HepG2 (cell line): Measurements from ENCODE around the gene CAVIN1. TPM values are rescaled to one million over a fixed set of nuclear protein-coding genes. Genes with fewer than 3 reads are reported as not detected.

Experiments used
- ATAC-seq: fragments of 200-7000 bp; cut with Tn5 transposase; 3 replicates; pipeline ENCODE4 v1.9.1; 2020; ENCODE audit warnings: mild to moderate bottlenecking, moderate library complexity
- BruUV-seq: library from RNA; stranded (reverse); fragments of 400-500 nt; replicated peaks from 2 replicates; lab custom pipeline; 2021; lab: Mats Ljungman, UMichigan
- CTCF ChIA-PET: fragments of 300-600 bp; formaldehyde crosslinking; extraction: SDS; loops from one replicate; lab custom pipeline; 2021; ENCODE audit warnings: low total read pairs, inconsistent platforms, low intra/inter-chr PET ratio; lab: Yijun Ruan, JAX
- POLR2A ChIA-PET: fragments of 350-600 bp; sonication (Branson Sonifier 250); formaldehyde crosslinking; loops from one replicate; lab custom pipeline; 2020; ENCODE audit warnings: antibody characterized with exemption, inconsistent platforms; lab: Yijun Ruan, JAX
- DNase-seq: peaks from one replicate; pipeline ENCODE4 v3.0.0-alpha.2; 2015; ENCODE audit warnings: low spot score
- FAIRE-seq: peaks from 3 replicates; lab custom pipeline; 2011; peaks lifted over from hg19 to GRCh38; lab: Jason Lieb, UNC
- H2AFZ ChIP-seq: one replicate; pipeline ENCODE4 v1.6.1; 2011; ENCODE audit warnings: low read length, inconsistent platforms
- H3K27ac ChIP-seq: fragments of 300-600 bp; 3 replicates; pipeline ENCODE4 v1.8.0; 2011; ENCODE audit warnings: mixed run types, mild to moderate bottlenecking, mixed read lengths, low read length, inconsistent platforms; ENCODE audit not compliant: insufficient read depth; ENCODE audit errors: extremely low read length
- H3K27me3 ChIP-seq, 2 experiments: fragments of 200-600 bp in 1 of 2; 2 replicates in 1 of 2; 3 replicates in 1 of 2; pipeline versions ENCODE4 v1.6.0 to v1.8.0; 2011; ENCODE audit warnings: low read length in 2 of 2, mild to moderate bottlenecking in 2 of 2, moderate library complexity in 2 of 2, inconsistent platforms in 1 of 2; ENCODE audit not compliant: insufficient read depth in 2 of 2, control insufficient read depth in 1 of 2
- H3K36me3 ChIP-seq, 2 experiments: fragments of 200-600 bp in 1 of 2; replicated peaks in 1 of 2; 2 replicates in 1 of 2; 3 replicates in 1 of 2; pipeline versions ENCODE4 v1.5.1 to v1.8.0; 2011; ENCODE audit warnings: low read length in 2 of 2, inconsistent platforms in 1 of 2; ENCODE audit not compliant: insufficient read depth in 2 of 2, control insufficient read depth in 1 of 2
- H3K4me1 ChIP-seq: 2 replicates; pipeline ENCODE4 v1.5.1; 2012; ENCODE audit warnings: low read length, inconsistent platforms; ENCODE audit not compliant: insufficient read depth
- H3K4me2 ChIP-seq: 2 replicates; pipeline ENCODE4 v1.6.0; 2011; ENCODE audit warnings: low read depth, low read length, inconsistent platforms
- H3K4me3 ChIP-seq, 3 experiments: fragments of 200-600 bp in 1 of 3; sonication (generic), shearing (Covaris generic) in 1 of 3; replicated peaks in 1 of 3; 2 replicates each; pipeline ENCODE4 v1.5.1; 2011 to 2016; ENCODE audit warnings: low read length in 3 of 3, inconsistent platforms in 2 of 3, low read depth in 2 of 3, mild to moderate bottlenecking in 2 of 3, control low read depth in 1 of 3, mixed read lengths in 1 of 3; ENCODE audit not compliant: insufficient read depth in 1 of 3
- H3K79me2 ChIP-seq: one replicate; pipeline ENCODE4 v1.6.1; 2011; ENCODE audit warnings: low read length, inconsistent platforms; ENCODE audit not compliant: insufficient read depth
- H3K9ac ChIP-seq: 2 replicates; pipeline ENCODE4 v1.6.0; 2011; ENCODE audit warnings: mild to moderate bottlenecking, low read depth, low read length, inconsistent platforms; ENCODE audit not compliant: insufficient read depth
- H3K9me3 ChIP-seq: 2 replicates; pipeline ENCODE4 v1.5.1; 2012; ENCODE audit warnings: mild to moderate bottlenecking, low read length
- H4K20me1 ChIP-seq: 2 replicates; pipeline ENCODE4 v1.6.0; 2011; ENCODE audit warnings: inconsistent platforms, mild to moderate bottlenecking, low read length, moderate library complexity; ENCODE audit not compliant: insufficient read depth
- BORCS8-MEF2B ChIP-seq: sonication (generic); formaldehyde crosslinking; IDR thresholded peaks from 2 replicates; pipeline ENCODE4 v1.8.0; 2022; ENCODE audit warnings: mild to moderate bottlenecking, missing genetic modification reagents
- CCAR2 ChIP-seq: fragments of 200-400 bp; formaldehyde crosslinking; optimal IDR thresholded peaks from 2 replicates; pipeline ENCODE3; 2018; ENCODE audit warnings: low read depth, mild to moderate bottlenecking, low read length, moderate library complexity
- FOXO1 ChIP-seq: sonication (generic); formaldehyde crosslinking; IDR thresholded peaks from 2 replicates; pipeline ENCODE4 v1.4.0; 2020; ENCODE audit warnings: missing genetic modification reagents
- KDM4B ChIP-seq: sonication (generic); formaldehyde crosslinking; IDR thresholded peaks from 2 replicates; pipeline ENCODE4 v1.4.0; 2020; ENCODE audit warnings: missing genetic modification reagents
- MATR3 ChIP-seq: sonication (generic); formaldehyde crosslinking; IDR thresholded peaks from 2 replicates; pipeline ENCODE4 v1.4.0; 2020; ENCODE audit warnings: missing genetic modification reagents
- NFKB2 ChIP-seq: sonication (generic); formaldehyde crosslinking; IDR thresholded peaks from 2 replicates; pipeline ENCODE4 v1.4.0; 2020; ENCODE audit warnings: missing genetic modification reagents, borderline replicate concordance
- NFYC ChIP-seq: IDR thresholded peaks from 2 replicates; pipeline ENCODE4 v1.6.1; 2016; ENCODE audit warnings: missing genetic modification reagents, missing compliant biosample characterization
- PITX1 ChIP-seq: sonication (generic); formaldehyde crosslinking; IDR thresholded peaks from 2 replicates; pipeline ENCODE4 v1.5.1; 2020; ENCODE audit warnings: mild to moderate bottlenecking, missing genetic modification reagents
- SALL1 ChIP-seq: sonication (generic); formaldehyde crosslinking; IDR thresholded peaks from 2 replicates; pipeline ENCODE4 v1.8.0; 2022; ENCODE audit warnings: mild to moderate bottlenecking, missing genetic modification reagents
- SOX13 ChIP-seq, 3 experiments: fragments of 450-650 bp in 1 of 3; sonication (generic) in 1 of 3; formaldehyde crosslinking in 1 of 3; IDR thresholded peaks in 2 of 3; conservative IDR thresholded peaks in 1 of 3; 2 replicates each; pipeline versions ENCODE4 v1.5.0 to v1.6.1; 2016 to 2020; ENCODE audit warnings: antibody characterized with exemption in 1 of 3, mild to moderate bottlenecking in 1 of 3, missing compliant biosample characterization in 1 of 3, missing genetic modification reagents in 1 of 3, moderate library complexity in 1 of 3
- ZC3H4 ChIP-seq: sonication (generic); formaldehyde crosslinking; IDR thresholded peaks from 2 replicates; pipeline ENCODE4 v1.4.0; 2020; ENCODE audit warnings: missing genetic modification reagents, borderline replicate concordance
- ZNF280D ChIP-seq: sonication (generic); formaldehyde crosslinking; IDR thresholded peaks from 2 replicates; pipeline ENCODE4 v1.5.1; 2020; ENCODE audit warnings: mild to moderate bottlenecking, missing genetic modification reagents
- ZNF430 ChIP-seq: sonication (generic); formaldehyde crosslinking; IDR thresholded peaks from 2 replicates; pipeline ENCODE4 v1.9.0; 2021; ENCODE audit warnings: mild to moderate bottlenecking, missing genetic modification reagents
- ZNF546 ChIP-seq: sonication (generic); formaldehyde crosslinking; conservative IDR thresholded peaks from 2 replicates; pipeline ENCODE4 v1.8.1; 2023; ENCODE audit warnings: mild to moderate bottlenecking, missing genetic modification reagents
- ZNF570 ChIP-seq: sonication (generic); formaldehyde crosslinking; IDR thresholded peaks from 2 replicates; pipeline ENCODE4 v1.4.0; 2020; ENCODE audit warnings: mild to moderate bottlenecking, missing genetic modification reagents, borderline replicate concordance
- ZNF672 ChIP-seq: sonication (generic); formaldehyde crosslinking; IDR thresholded peaks from 2 replicates; pipeline ENCODE4 v1.8.1; 2022; ENCODE audit warnings: missing genetic modification reagents
- WGBS: methylation state at CpG from one replicate; pipeline ENCODE4 v1.1.6; 2017; ENCODE audit warnings: low lambda C conversion rate; 5-methylcytosine and 5-hydroxymethylcytosine counted together
- in situ Hi-C: cut with HindIII; loops from 2 replicates; pipeline ENCODE4 v1.10.0; 2017; ENCODE audit warnings: low pct_unique_long_range_greater_than_20kb; ENCODE audit not compliant: extremely low pct_ligation_motif_present
- intact Hi-C: fragments of 100-400 bp; cut with micrococcal nuclease; formaldehyde crosslinking; loops from one replicate; pipeline ENCODE4 v1.10.0; 2022; ENCODE audit not compliant: unreplicated experiment
- polyA plus RNA-seq, 8 experiments: library from polyadenylated mRNA; depleted of rRNA in 3 of 8; stranded (reverse) in 7 of 8; unstranded in 1 of 8; fragments of >200 nt; fragmentation: Illumina TruSeq in 4 of 8; extraction: Trizol in 4 of 8; gene quantifications; 2 replicates each; pipeline versions ENCODE4 v1.2.1 to v1.2.3, GENCODE V29; 2011 to 2016; ENCODE audit warnings: low read depth in 4 of 8, missing spikeins in 1 of 8, mixed read lengths in 1 of 8; ENCODE audit not compliant: insufficient read depth in 1 of 8
- total RNA-seq, 5 experiments: library from RNA; depleted of rRNA; stranded (reverse); fragments of >200 nt; fragmentation: Illumina TruSeq; extraction: Trizol; gene quantifications; 2 replicates each; pipeline ENCODE4 v1.2.3, GENCODE V29; 2016; ENCODE audit warnings: low read depth in 1 of 5
- TF ChIP-seq, protein P1 (sequence below): sonication (generic); formaldehyde crosslinking; IDR thresholded peaks from 2 replicates; pipeline ENCODE4 v1.4.0; 2020; ENCODE audit warnings: mild to moderate bottlenecking, missing genetic modification reagents, borderline replicate concordance

CAVIN1 gene
- total and polyA plus RNA-seq, 2 of the 13 experiments (the other 11 are each of a cell fraction or from before 2014, with no cell fraction given) = 15.9 to 25.5 TPM

- TF ChIP-seq, protein P1, sequence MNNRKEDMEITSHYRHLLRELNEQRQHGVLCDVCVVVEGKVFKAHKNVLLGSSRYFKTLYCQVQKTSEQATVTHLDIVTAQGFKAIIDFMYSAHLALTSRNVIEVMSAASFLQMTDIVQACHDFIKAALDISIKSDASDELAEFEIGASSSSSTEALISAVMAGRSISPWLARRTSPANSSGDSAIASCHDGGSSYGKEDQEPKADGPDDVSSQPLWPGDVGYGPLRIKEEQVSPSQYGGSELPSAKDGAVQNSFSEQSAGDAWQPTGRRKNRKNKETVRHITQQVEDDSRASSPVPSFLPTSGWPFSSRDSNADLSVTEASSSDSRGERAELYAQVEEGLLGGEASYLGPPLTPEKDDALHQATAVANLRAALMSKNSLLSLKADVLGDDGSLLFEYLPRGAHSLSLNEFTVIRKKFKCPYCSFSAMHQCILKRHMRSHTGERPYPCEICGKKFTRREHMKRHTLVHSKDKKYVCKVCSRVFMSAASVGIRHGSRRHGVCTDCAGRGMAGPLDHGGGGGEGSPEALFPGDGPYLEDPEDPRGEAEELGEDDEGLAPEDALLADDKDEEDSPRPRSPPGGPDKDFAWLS = no peak
- TF ChIP-seq FOXO1 (CRISPR knock-in tag) (no peak), ZNF430 (CRISPR knock-in tag) (no peak), ZNF546 (CRISPR knock-in tag) (no peak), ZNF672 (no peak)
Measured at GRCh38 chr17:42404326-42405055, 18.6 kb downstream of the CAVIN1 start (continued).

DNA sequence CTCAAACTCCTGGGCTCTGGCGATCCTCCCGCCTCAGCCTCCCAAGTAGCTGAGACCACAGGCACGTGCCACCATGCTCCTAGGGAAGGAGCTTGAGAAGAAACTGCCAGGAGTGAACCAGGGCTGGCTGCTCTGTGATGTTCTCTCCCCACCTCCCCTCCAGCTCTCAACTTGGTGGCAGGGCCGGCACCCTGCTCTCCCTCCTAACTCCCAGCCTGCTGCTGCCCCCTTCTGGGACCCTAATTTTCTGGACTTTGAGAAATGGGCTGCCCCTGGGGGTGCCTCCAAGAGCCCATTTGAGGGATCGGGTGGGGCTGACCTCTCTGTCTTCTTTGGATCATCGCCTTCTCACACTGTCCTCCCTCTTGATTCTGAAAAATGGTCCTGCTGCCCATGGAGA is 19.9 kb downstream of the CAVIN1 start:
- ATAC-seq (peak; percentile 14), FAIRE-seq (no peak), DNase-seq (no peak)
- POLR2A ChIA-PET = interaction anchor here (1.3 to 2.2 kb wide), 2 partner anchors 14 to 81 kb away, joined by 3 to 10 read pairs; partner anchors contain the start of gene STAT3
- H3K4me1 ChIP-seq = peaks cover 32% of the 10 kb centered on the region
- H3K4me3 ChIP-seq = no peak overlapping the region
- H2AFZ ChIP-seq = no peak overlapping the region
- no peak overlapping the region for H3K9ac ChIP-seq
- no TSS peak for BruUV-seq
- H3K4me2 ChIP-seq = no peak overlapping the region
- no peak overlapping the region for H3K27ac ChIP-seq
- H4K20me1 ChIP-seq = no peaks in the 10 kb centered on the region
- in situ Hi-C loops (loop anchor here (5.0 kb wide), 1 partner anchor 81 kb away; no protein-coding TSS in a partner anchor), intact Hi-C loops (no loop called here)
- H3K79me2 ChIP-seq = no peaks in the 10 kb centered on the region
- CTCF ChIA-PET = interaction anchor here (6.6 kb wide), 1 partner anchor 80 kb away, joined by 163 read pairs; no protein-coding TSS in a partner anchor
- H3K27me3 ChIP-seq = no peaks in the 10 kb centered on the region
- H3K9me3 ChIP-seq = no peaks in the 10 kb centered on the region
- WGBS = 89% methylated on average over 6 of the region's 6 CpGs
- peaks cover 4 to 13% of the 10 kb centered on the region in 2 experiments for H3K36me3 ChIP-seq
- no peak for TF ChIP-seq MATR3 (CRISPR knock-in tag)
- TF ChIP-seq BORCS8-MEF2B = no peak
- TF ChIP-seq PITX1 (CRISPR knock-in tag) = no peak
- TF ChIP-seq CCAR2 = no peak
- TF ChIP-seq KDM4B (CRISPR knock-in tag) = no peak
- no peak for TF ChIP-seq ZNF570 (CRISPR knock-in tag)
- TF ChIP-seq NFYC (CRISPR knock-in tag) = no peak
- 0 out of 2 replicates have a peak, but pooled peaks have one; percentile 23 for TF ChIP-seq NFKB2
- no peak for TF ChIP-seq ZNF280D (CRISPR knock-in tag)
- peak; percentile 23; the same call in 1 of the 2 replicates for TF ChIP-seq SALL1 (CRISPR knock-in tag)
- no peak for TF ChIP-seq SOX13 (IDR thresholded peaks at IDR 0.05)
- no peak for TF ChIP-seq SOX13 (CRISPR knock-in tag; conservative IDR thresholded peaks at IDR 0.05 in 1 of 2, IDR thresholded peaks at IDR 0.05 in 1 of 2)
- no peak for TF ChIP-seq ZC3H4 (CRISPR knock-in tag)
